Embryonic facial prominence (tissue), 1 donor: ENCODE results near the gene TIMM44.
"Not testable (repeated sequence)": the region's sequence is repeated elsewhere in the genome, so short reads cannot be mapped to it uniquely, and the experiment has no call there.

ENCODE experiments used
- DNase-seq: peaks from one replicate; pipeline ENCODE4 v3.0.0-alpha.2; 2016; ENCODE audit errors: extremely low spot score

TIMM44 gene

DNA sequence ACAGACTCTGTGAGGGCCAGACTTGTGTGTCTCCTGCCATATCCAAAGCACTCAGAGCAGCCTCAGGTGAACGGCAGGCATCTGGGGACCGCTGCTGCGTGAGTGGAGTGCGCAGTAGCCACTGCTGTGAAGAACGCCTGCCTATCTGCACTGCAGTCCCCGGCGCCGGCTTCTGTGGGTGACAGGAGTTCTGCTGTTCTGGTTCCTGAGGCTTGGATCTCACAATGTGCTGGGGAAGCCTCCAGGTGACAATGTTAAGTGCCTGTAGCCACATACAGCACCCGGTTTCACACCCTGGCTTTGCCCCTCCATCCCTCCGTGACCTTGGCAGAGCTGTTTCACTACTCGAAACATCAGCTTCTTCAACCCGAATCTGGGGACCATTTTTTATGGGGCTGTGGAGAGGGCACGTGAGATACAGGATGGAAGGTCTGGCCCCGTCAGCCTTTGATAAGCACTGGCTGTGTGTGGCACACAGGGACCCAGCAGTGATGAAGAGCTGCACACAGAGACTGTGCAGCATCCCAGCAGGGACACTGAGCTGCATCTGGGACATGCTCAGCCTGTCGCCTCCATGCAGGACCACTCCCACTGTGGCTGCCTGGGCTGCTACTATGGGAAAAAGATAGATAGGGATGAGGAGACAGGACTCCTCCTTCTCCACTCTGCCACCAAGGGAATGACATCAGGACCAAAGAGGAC, 33.7 kb upstream of the TIMM44 start:
- no peak for DNase-seq

GRCh38 chr19:7976461-7976860, 33.0 kb upstream of the TIMM44 start:
- no peak for DNase-seq

- DNase-seq, result no peak
Measured at GRCh38 chr19:7975037-7975436, 31.6 kb upstream of the TIMM44 start.

- no peak for DNase-seq
Measured at GRCh38 chr19:7973883-7974282, 30.4 kb upstream of the TIMM44 start.

DNA sequence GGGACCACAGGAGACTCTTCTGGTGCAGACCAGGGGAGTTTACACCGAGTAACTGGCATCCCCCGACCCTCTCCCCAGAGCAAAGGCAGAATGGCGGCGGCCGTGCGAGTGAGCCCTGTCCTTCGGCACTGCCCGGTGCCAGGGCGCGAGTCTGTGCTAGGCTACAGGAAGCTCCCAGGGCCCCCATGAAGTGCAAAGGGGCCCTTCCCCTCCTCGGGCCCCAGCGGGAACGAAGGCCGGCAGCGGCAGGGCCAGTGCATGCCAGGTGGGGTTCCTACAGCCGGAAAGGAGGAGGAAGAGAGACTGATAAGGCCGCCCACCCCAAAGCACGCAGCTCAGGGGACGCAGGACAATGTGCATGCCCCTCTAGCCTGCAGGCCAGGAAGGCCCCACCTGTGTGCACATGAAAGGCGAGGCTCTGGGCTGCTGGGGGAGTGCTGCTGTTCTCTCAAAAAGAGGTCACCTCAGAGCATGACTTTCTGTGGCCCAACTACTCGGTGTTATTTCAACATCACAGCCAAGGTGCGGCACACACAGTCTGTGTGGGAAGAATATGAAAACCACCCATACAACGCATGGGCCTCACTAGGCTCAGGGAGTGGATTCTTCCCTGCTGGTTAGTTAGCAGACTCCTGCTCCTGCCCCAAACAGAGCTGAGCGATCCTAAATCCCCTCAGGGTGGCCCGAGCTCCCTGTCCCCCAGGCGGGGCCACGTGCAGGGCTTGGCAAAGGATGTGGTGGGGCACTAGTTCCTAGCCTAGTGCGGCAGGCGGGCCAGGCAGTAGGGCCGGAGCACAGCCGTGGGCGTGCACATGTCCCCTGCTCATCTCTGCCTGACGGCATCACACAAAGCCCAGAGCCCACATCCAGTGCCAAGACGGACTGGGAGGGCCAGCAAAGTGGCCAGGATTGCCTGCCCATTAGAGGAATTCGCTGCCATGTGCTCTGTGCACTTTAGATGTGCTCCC, 28.4 kb upstream of the TIMM44 start:
- DNase-seq, result no peak

DNA sequence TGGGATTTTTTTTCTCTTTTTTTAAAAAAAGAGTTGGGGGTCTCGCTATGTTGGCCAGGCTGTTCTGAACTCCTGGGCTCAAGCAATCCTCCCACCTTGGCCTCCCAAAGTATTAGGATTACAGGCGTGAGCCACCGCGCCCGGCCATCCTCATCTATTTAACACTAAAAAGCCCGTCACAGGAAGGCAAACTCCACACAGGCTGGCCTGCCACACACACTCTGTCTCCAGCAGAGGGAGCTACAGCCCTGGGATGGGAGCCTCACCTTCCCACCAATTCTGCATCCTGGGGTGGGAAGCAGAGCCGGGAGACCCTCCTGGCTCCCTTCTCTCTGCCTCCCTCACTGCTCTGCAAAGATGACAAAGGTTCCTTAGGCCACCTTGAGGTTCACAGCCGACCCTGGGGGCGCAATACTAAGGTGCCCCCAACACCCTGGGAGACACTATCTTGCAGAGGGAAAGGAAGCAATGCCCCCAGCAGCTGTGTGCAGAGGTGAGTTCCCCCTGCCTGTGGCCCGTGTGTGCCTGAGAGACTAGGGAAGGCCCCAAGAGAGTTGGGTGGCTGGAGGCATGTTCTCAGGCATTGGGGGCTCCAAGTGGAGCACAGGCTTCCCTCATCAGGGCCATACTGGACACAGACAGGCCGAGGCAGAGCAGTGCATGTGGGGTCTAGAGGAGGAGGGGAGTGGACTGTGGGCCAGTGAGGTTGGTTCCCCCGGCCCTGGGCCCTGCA, 27.4 kb upstream of the TIMM44 start:
- DNase-seq, result no peak

GRCh38 chr19:7969555-7969939, 26.1 kb upstream of the TIMM44 start:
- DNase-seq, result no peak

DNA sequence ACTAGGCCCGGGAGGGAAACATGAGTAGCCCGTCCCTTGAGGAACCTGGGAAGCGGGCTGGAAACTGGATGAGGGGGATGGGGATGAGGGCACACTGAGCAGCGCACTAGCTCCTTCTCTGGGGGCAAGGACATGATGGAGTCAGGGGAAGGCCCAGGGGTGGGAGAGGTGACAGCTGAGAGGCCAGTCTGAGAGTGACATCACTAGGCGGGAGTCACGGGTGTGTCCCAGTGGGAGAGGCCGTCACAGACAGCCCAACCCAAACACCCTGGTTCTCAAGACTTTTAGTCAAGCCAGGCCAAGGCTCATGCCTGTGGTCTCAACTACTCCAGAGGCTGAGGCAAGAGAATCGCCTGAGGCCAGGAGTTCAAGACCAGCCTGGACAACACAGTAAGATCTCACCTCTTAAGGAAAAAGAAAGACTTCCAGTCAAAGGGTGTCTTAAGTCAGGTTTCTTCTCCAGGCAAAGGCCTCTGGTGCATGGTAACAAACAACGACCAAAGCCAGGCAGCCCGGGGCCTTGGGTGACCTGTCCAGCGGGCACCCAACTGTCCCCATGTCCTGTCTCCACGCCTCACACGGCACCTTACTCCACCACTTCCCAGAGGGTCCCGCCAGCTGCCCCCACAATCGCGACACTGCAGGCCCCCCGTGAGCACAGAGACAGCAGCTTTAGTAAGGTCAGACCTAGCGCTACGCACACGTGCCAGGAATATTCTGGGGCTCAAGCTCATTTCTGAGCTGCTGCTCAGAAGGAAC, 25.5 kb upstream of the TIMM44 start:
- DNase-seq, result no peak

DNA sequence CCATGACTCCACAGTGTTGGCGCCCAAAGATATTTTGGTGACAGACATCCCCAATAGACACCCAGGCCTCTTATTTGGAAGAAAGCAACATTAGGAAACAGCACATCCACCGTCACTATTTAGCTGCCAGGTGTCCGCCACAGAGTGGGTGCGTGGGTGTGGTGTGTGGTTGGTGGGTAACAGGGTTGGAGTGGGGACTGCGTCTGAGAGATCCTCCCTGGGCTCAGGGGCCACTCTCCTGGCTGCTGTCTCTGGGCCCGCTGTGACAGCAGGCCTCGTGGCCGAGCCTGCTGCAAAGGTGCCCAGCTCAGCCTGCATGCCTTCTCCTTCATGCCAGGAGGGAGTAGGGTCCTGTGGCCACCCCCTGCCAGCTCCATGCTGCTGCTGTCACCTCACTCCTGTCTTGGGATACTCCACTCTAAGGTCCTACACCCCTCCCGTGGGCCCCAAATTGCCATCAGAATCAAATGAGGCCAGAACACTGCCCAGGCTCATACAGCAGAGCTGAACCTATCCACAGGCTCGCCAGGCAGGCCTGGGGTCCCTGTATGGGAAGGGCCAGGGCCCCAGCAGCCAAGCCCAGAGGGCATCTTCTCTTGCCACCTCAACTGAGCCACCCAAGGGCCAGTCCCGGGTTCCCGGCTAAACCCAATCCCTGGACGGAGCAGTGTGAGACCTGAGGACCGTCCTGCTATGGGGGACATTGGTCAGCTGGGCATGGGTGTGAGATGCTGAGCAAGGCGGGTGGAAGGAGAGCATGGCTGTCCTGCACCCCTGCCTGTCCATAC, 24.7 kb upstream of the TIMM44 start:
- no peak for DNase-seq

GRCh38 chr19:7965921-7966665, 22.6 kb upstream of the TIMM44 start:
- no peak for DNase-seq

- DNase-seq, result no peak
Measured at GRCh38 chr19:7965259-7965841, 21.9 kb upstream of the TIMM44 start.

DNA sequence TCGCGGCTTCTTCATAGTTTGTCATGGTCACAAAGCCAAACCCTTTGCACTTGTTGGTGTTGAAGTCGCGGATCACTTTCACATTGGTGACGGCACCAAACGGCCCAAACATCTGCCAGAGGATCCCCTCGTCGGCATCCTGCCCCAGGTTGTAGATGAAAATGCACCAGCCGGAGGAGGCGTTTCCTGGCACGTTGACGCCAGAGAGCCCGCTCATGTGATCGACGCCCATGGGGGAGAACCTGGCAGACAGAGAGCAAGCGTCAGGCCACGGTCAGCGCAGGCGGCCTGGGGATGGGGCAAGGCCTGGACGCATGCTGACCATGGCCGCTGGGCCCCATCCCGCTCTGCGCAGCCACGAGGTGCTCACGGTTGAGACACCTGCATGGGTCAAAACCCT, 20.1 kb upstream of the TIMM44 start:
- DNase-seq, result no peak

GRCh38 chr19:7962644-7963268, 19.3 kb upstream of the TIMM44 start:
- no peak for DNase-seq

GRCh38 chr19:7961920-7962626, 18.6 kb upstream of the TIMM44 start:
- no peak for DNase-seq

DNA sequence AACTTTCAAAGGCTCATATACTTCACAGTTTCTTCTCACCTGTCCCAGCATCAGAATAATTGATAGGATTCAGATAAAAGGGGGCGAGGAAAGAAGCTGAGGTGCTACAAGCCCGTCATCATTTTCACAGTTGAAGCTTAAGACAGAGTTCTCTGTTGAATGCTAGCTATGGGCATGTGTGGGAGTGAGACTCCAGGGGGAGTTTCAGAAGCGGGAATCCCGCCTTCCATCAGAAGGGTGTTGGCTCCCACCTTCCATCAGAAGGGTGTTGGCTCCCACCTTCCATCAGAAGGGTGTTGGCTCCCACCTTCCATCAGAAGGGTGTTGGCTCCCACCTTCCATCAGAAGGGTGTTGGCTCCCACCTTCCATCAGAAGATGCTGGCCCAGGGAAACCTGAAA, 17.6 kb upstream of the TIMM44 start:
- not testable (repeated sequence) for DNase-seq

DNA sequence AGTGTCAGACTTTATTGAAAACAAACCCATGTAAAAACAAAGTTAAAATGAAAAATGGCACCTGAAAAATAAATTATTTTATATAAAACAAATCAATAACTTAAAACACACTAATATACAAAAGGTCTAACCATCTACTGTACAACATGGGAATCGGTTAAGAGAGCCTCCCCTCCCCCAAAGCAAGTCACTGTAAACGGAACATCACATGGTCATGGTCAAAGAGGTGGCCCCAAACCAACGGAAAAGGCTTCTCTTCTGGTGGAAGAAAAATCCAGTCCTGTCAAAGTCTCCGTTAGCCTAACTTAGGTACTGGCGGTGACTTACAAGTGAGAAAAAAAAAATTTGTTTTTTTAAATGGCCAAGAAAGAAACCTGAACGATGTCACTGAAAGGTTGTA, 15.7 kb upstream of the TIMM44 start:
- no peak for DNase-seq

DNA sequence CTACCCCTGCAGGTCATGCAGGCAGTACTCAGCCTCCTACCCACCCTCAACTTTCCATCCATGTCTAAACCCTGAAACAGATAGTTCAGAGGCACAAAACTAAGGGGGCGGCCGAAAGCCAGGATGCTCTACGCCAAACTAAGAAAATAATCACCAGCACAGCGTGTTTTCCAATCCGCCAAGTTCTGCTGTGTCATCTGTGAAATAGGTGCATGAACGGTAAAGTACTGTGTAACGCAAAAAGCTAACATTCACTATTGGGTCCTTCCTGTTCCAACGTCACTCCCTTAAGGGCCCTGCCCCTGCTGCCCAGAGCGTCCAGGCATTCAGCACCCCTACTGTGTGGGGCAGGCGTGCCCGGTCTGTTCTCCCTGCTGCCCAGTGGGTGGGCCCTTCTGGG, 12.2 kb upstream of the TIMM44 start:
- DNase-seq, result no peak

GRCh38 chr19:7953576-7953975, 10.1 kb upstream of the TIMM44 start:
- no peak for DNase-seq

GRCh38 chr19:7953060-7953459, 9.6 kb upstream of the TIMM44 start:
- no peak for DNase-seq
